K562 (cell line): ENCODE measurements around the gene OPA3. TPM values are rescaled to one million over a fixed set of nuclear protein-coding genes. Genes with fewer than 3 reads are reported as not detected.

ENCODE experiments used
- BRD9 ChIP-seq: fragments of 450-650 bp; IDR thresholded peaks from 2 replicates; pipeline ENCODE4 v1.6.1; 2018; ENCODE audit warnings: low read depth; ENCODE audit not compliant: partially characterized antibody
- CHD4 ChIP-seq: fragments of 200-600 bp; sonication (generic); IDR thresholded peaks from 3 replicates; pipeline ENCODE4 v1.6.1; 2012; ENCODE audit warnings: low read depth, mild to moderate bottlenecking, mixed read lengths, low read length, inconsistent platforms; ENCODE audit not compliant: insufficient read depth, insufficient replicate concordance, poor library complexity, severe bottlenecking
- GTF3C2 ChIP-seq: IDR thresholded peaks from 3 replicates; pipeline ENCODE4 v1.6.1; 2011; ENCODE audit warnings: borderline replicate concordance, mild to moderate bottlenecking, moderate library complexity; ENCODE audit not compliant: insufficient read length; ENCODE audit errors: extremely low read depth
- KLF10 ChIP-seq: fragments of 250-450 bp; sonication (Bioruptor Pico); IDR thresholded peaks from 2 replicates; pipeline ENCODE4 v1.6.1; 2021; ENCODE audit warnings: matching md5 sums
- LEF1 ChIP-seq: fragments of 450-650 bp; IDR thresholded peaks from 2 replicates; pipeline ENCODE4 v1.6.1; 2016; ENCODE audit warnings: mild to moderate bottlenecking
- NFIX ChIP-seq: fragments of 250-450 bp; sonication (Bioruptor Pico); IDR thresholded peaks from 2 replicates; pipeline ENCODE4 v1.4.0; 2020; ENCODE audit warnings: low read depth, mild to moderate bottlenecking, moderate library complexity
- NR2C1 ChIP-seq, 2 experiments: fragments of 450-650 bp; IDR thresholded peaks; 2 replicates each; pipeline ENCODE4 v1.6.1; 2017; ENCODE audit warnings: mild to moderate bottlenecking in 2 of 2, antibody characterized with exemption in 1 of 2, inconsistent platforms in 1 of 2, missing compliant biosample characterization in 1 of 2, missing genetic modification characterization in 1 of 2
- NR2C2 ChIP-seq, 2 experiments: fragments of 200-800 bp in 1 of 2; sonication (Bioruptor generic) in 1 of 2; sonication (generic) in 1 of 2; formaldehyde crosslinking in 1 of 2; IDR thresholded peaks; 2 replicates each; pipeline versions ENCODE4 v1.6.1 to v1.8.0; 2016 to 2022; ENCODE audit warnings: mild to moderate bottlenecking in 1 of 2, missing compliant biosample characterization in 1 of 2, missing genetic modification characterization in 1 of 2, missing genetic modification reagents in 1 of 2
- TSC22D4 ChIP-seq: fragments of 450-650 bp; IDR thresholded peaks from 2 replicates; pipeline ENCODE4 v1.6.1; 2016; ENCODE audit warnings: missing genetic modification characterization, missing biosample characterization, control low read depth
- XRCC4 ChIP-seq: IDR thresholded peaks from one replicate; pipeline ENCODE4 v1.6.1; 2011; ENCODE audit not compliant: insufficient read depth, insufficient read length; ENCODE audit errors: extremely low read depth
- ZNF197 ChIP-seq: fragments of 200-800 bp; sonication (Bioruptor generic); IDR thresholded peaks from 2 replicates; pipeline ENCODE4 v1.6.1; 2016; ENCODE audit warnings: low read depth, missing genetic modification characterization, missing compliant biosample characterization
- ZNF57 ChIP-seq: fragments of 450-650 bp; formaldehyde crosslinking; IDR thresholded peaks from 2 replicates; pipeline ENCODE4 v1.4.0; 2020; ENCODE audit warnings: mild to moderate bottlenecking, moderate library complexity
- polyA plus RNA-seq, 8 experiments: library from polyadenylated mRNA; depleted of rRNA in 4 of 8; stranded (reverse) in 5 of 8; unstranded in 3 of 8; fragments of >200 nt; fragmentation: Nextera tagmentation in 2 of 8; fragmentation: Illumina TruSeq in 1 of 8; extraction: Ambion mirVana in 2 of 8; extraction: Trizol in 1 of 8; gene quantifications; 2 replicates each; pipeline versions ENCODE4 v1.2.1 to v1.2.3, GENCODE V29; 2011 to 2014; ENCODE audit warnings: inconsistent platforms in 1 of 8, missing spikeins in 1 of 8
- total RNA-seq, 7 experiments: library from RNA; depleted of rRNA in 6 of 7; stranded (reverse); fragments of >200 nt in 6 of 7; fragmentation: Illumina TruSeq in 2 of 7; extraction: Trizol in 2 of 7; gene quantifications; 2 replicates each; pipeline versions ENCODE4 v1.2.1 to v1.2.3, GENCODE V29; 2011 to 2021; ENCODE audit warnings: low replicate concordance in 1 of 7
- TF ChIP-seq, protein P1 (sequence below), 3 experiments: fragments of 200-800 bp in 1 of 3; fragments of 250-450 bp in 1 of 3; fragments of 450-650 bp in 1 of 3; sonication (Bioruptor Pico) in 1 of 3; sonication (Bioruptor generic) in 1 of 3; formaldehyde crosslinking in 1 of 3; IDR thresholded peaks; 2 replicates each; pipeline versions ENCODE4 v1.6.1 to v1.8.0; 2016 to 2022; ENCODE audit warnings: mild to moderate bottlenecking in 2 of 3, missing genetic modification characterization in 2 of 3, missing compliant biosample characterization in 1 of 3, moderate library complexity in 1 of 3
- TF ChIP-seq, protein P2 (sequence below), 3 experiments: fragments of 200-800 bp in 1 of 3; sonication (Bioruptor generic) in 1 of 3; sonication (generic) in 1 of 3; formaldehyde crosslinking in 1 of 3; IDR thresholded peaks; 2 replicates each; pipeline versions ENCODE4 v1.6.1 to v1.8.0; 2016 to 2022; ENCODE audit warnings: mild to moderate bottlenecking in 2 of 3, missing compliant biosample characterization in 2 of 3, missing genetic modification characterization in 2 of 3, missing genetic modification reagents in 1 of 3
- TF ChIP-seq, protein P3 (sequence below): fragments of 450-650 bp; formaldehyde crosslinking; IDR thresholded peaks from 2 replicates; pipeline ENCODE4 v1.4.0; 2020; ENCODE audit warnings: mild to moderate bottlenecking, moderate library complexity

The OPA3 gene
- total and polyA plus RNA-seq, 9 of the 15 experiments (the other 6 are each of a cell fraction or from before 2014, with no cell fraction given), result 1.4 to 18.8 (median 9.0) TPM

GRCh38 chr19:45515081-45515624 lies 69.4 kb downstream of the OPA3 start (continued):
- TF ChIP-seq, protein P1, sequence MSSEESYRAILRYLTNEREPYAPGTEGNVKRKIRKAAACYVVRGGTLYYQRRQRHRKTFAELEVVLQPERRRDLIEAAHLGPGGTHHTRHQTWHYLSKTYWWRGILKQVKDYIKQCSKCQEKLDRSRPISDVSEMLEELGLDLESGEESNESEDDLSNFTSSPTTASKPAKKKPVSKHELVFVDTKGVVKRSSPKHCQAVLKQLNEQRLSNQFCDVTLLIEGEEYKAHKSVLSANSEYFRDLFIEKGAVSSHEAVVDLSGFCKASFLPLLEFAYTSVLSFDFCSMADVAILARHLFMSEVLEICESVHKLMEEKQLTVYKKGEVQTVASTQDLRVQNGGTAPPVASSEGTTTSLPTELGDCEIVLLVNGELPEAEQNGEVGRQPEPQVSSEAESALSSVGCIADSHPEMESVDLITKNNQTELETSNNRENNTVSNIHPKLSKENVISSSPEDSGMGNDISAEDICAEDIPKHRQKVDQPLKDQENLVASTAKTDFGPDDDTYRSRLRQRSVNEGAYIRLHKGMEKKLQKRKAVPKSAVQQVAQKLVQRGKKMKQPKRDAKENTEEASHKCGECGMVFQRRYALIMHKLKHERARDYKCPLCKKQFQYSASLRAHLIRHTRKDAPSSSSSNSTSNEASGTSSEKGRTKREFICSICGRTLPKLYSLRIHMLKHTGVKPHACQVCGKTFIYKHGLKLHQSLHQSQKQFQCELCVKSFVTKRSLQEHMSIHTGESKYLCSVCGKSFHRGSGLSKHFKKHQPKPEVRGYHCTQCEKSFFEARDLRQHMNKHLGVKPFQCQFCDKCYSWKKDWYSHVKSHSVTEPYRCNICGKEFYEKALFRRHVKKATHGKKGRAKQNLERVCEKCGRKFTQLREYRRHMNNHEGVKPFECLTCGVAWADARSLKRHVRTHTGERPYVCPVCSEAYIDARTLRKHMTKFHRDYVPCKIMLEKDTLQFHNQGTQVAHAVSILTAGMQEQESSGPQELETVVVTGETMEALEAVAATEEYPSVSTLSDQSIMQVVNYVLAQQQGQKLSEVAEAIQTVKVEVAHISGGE (CRISPR knock-in tag; IDR thresholded peaks at IDR 0.05), result peak in 1 of 3 experiments; percentile 91; a peak in 3 of 6 replicates
- TF ChIP-seq NR2C1 (IDR thresholded peaks at IDR 0.05) (peak; percentile 64; the same call in 1 of the 2 replicates), NR2C1 (tag; IDR thresholded peaks at IDR 0.05) (peak; percentile 42), CHD4 (no peak), LEF1 (peak; percentile 42; the same call in 1 of the 2 replicates), XRCC4 (no peak), TSC22D4 (no peak), ZNF197 (CRISPR knock-in tag) (no peak), ZNF57 (CRISPR knock-in tag) (no peak), KLF10 (no peak), GTF3C2 (no peak), NR2C2 (CRISPR knock-in tag; IDR thresholded peaks at IDR 0.05) (no peak), NR2C2 (tag; IDR thresholded peaks at IDR 0.05) (peak; percentile 56), NFIX (CRISPR knock-in tag) (no peak), BRD9 (no peak)
- TF ChIP-seq, protein P2, sequence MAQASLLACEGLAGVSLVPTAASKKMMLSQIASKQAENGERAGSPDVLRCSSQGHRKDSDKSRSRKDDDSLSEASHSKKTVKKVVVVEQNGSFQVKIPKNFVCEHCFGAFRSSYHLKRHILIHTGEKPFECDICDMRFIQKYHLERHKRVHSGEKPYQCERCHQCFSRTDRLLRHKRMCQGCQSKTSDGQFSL (CRISPR knock-in tag; IDR thresholded peaks at IDR 0.05), result peak; percentile 47
- TF ChIP-seq, protein P2 (tag; IDR thresholded peaks at IDR 0.05), result no peak
- TF ChIP-seq, protein P3, sequence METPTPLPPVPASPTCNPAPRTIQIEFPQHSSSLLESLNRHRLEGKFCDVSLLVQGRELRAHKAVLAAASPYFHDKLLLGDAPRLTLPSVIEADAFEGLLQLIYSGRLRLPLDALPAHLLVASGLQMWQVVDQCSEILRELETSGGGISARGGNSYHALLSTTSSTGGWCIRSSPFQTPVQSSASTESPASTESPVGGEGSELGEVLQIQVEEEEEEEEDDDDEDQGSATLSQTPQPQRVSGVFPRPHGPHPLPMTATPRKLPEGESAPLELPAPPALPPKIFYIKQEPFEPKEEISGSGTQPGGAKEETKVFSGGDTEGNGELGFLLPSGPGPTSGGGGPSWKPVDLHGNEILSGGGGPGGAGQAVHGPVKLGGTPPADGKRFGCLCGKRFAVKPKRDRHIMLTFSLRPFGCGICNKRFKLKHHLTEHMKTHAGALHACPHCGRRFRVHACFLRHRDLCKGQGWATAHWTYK, result no peak
